Kasumi-1 (cell line): ENCODE data around the gene TPD52L2.
"Not testable (repeated sequence)": the region's sequence is repeated elsewhere in the genome, so short reads cannot be mapped to it uniquely, and the experiment has no call there.

Experiments used
- DNase-seq, 2 experiments: peaks; one replicate each; lab custom pipeline; 2025; lab: John Stamatoyannopoulos, UW

Gene TPD52L2

DNA sequence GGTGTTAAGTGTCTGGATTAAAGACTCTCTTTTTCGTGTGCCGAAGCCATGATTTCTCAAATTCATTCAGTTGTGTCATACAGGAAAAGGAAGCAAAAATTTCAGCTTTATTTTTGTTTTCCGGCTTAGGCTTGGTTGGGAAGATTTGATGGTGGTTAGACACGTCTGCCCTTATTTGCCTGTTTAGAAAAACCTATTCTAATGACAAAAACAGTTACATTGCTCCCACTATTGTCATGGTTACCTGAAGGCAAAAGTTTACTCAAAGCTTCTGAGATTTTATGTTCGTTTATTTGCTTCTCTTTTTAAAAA, 30.8 kb downstream of the TPD52L2 start:
- peak in 1 of 2 experiments; percentile 48 for DNase-seq

DNA sequence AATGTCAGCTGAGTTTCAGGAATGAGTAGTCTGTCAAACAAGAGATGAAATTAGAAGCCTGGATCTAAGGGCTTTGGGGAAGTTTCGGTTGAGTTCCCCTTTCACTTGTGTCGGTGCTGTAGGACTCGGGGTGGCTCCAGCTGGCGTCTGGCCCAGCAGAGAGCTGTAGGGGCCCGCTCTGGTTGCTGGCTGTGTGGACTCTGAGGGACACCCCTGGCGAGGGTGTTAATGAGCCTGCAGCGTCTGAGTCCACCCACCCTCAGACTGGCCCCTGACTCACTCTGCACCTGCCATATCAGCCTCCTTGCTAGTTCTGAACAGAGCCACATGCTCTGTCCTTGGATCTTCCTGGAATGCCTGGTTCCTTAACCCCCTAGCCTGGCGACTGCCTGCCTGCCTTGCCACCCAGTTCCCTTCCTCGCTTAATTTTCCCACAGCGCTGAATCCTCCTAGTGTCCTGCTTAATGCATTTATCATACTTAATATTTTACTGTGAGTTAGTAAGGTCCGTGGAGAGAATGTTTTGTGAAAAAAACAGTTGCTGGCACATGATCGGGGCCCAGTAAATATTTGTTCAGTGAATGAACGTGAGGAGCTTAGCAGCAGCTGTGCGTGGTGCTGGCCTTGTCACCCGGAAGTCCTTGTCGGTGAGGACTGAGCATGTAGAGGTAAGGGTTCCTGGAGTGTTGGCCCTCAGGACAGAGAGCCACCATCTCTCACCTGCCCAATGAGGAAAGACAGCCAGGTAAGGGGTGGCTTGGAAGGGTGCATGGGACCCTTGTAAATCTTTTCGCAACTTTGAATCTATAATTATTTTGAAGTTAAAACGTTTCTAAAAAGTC, 31.4 kb downstream of the TPD52L2 start:
- peak; percentile 79 to 81 for DNase-seq

DNA sequence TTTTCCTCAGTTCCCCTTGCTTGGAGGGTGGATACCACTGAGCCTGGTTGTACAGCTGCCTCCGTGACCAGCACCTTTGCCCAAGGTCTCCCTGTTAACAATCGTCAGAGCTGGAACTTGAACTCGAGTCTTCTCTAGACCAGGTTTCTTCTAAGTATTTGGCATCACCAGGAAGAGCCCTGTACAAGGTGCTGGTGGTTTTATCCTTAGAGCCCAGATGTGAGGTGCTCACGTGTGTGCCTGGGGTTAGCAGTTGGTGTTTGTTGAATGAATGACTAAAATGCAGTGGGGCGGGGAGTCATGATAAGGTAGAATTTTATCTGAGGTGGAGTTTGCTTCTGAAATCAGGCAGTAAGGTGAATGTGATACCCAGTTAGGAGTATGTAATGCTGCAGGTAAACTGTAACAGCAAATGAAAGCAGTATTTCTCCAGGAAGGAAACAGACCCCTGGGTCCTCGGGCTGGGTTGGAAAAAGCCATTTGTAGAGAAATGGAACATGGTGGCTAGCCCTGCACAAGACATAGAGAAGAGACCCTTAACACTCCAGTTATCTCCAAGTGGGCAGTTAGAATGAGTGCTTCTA, 33.0 kb downstream of the TPD52L2 start:
- no peak for DNase-seq

DNA sequence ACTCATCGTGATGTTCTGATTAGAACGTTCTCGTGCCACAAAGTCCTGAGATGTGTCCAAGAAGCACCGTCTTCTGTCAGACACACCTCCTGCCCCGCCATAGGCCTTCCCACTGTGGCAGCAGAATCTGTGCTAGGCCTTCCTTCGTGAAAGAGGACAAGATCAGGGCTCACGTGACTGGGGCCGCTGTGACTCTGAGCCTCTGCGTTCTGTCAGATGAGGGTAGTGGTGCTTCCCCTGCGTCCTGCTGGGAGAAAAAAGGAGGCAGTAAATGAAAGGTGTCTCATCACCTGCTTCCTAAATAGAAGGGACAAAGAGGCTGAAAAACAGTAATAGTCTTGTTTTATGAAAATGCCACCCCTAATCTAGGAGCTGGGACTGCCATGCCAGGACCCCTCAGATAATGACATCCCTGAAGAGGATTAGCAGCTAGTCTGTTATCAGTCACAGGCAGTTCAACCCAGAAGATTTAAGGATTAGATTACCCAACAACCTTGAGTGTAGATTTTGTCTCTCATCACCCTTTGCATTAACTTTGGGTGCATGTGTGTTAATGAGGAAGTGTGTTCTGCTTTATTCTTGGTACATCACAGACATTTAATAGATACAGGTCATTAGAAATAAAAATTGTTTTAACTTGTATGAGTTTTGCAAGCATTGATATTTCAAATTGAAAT, 34.0 kb downstream of the TPD52L2 start:
- DNase-seq = peak in 1 of 2 experiments; percentile 20

DNA sequence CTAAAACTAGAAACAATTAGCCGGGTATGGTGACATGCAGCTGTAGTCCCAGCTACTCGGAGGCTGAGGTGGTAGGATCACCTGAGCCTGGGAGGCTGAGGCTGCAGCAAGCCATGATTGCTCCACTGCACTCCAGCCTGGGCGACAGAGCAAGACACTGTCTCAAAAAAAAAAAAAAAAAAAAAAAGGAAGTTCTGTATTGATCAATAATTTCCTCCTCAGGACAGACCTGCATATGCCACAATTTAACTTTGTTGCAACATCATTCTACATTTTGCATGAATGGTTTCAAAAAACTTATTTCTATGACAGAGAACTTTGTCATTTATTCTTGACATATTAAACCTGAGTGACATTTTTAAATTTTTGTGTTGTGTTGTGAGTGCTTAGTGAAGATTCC, 35.3 kb downstream of the TPD52L2 start:
- DNase-seq = peak in 1 of 2 experiments; percentile 9

DNA sequence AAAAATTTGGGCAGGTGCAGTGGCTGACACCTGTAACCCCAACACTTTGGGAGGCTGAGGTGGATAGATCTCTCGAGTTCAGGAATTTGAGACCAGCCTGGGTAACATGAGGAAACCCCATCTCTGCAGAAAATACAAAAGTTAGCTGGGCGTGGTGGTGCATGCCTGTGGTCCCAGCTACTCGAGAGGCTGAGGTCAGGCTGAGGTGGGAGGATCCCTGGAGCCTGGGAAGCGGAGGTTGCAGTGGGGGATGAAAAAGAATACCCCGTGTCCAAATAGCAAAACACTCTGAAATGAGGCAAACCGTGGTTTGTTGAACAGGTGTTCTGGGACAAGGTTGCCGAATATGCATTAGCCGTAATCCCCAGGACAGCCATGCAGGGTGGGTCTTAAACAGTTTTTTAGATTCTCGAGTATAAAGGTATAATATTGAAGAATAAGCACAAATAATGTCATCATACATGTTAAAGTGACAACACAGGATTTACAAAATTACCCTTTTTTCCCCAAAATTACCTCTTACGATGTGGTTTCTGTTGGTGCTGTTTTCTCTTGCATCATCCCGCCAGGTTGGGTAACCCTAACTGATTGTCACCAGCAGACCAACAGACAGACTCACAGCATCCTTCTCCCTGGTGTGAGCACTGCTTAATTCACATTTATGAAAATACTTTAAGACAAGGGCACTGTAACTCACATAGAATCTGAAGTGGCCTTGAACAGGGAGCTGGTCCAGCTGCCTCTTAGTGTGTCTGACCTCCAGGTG, 38.9 kb downstream of the TPD52L2 start:
- no peak for DNase-seq

DNA sequence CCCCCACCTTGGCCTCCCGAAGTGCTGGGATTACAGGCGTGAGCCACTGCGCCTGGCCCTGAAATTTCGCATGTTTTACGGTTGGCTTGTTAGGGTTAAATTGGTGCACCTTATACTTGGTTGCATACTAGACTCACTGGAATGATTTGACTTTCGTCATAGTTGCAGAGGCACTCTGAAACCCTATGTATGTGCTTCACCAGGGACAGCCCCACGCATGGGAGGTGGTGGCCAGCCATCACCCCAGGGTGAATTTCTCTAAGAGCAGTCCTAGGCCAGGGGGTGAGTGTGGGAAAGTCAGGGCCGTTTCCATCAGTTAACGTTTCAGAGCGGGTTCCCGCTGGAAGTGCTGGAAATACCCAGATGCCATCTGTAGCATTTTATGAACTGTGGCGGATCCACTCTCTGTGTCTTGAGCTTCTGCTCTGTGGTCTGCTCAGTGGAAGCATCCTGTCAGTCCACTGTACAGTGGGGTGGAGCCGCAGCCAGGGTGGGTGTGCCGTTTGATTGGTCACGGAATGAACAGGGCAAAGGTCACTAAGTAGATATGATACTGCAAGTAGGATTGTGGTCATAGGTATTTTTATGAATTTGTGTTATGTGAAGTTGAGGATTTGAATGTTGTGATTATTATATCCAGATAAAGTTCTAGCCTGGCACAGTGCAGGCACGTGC, 43.1 kb downstream of the TPD52L2 start:
- no peak for DNase-seq

DNA sequence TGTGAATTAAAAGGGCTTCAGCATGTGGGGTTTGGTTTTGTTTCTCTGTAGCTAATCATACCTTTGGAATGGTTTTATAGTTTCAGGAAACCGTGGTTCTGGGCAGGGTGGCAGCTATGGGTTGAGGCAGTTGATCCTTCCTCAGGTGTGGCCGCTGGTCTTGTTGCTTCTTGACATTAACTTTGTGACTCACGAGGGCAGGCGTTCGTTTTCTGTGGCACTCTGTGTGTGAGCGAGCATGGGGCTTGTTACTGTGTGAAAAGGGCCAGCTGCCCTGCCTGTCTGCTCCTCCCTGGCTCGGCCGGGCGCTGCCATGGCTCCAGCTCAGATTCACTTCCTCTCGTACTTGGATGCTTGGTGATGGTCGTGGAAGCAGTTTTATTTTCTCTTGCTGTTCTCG, 46.1 kb downstream of the TPD52L2 start:
- DNase-seq = no peak

DNA sequence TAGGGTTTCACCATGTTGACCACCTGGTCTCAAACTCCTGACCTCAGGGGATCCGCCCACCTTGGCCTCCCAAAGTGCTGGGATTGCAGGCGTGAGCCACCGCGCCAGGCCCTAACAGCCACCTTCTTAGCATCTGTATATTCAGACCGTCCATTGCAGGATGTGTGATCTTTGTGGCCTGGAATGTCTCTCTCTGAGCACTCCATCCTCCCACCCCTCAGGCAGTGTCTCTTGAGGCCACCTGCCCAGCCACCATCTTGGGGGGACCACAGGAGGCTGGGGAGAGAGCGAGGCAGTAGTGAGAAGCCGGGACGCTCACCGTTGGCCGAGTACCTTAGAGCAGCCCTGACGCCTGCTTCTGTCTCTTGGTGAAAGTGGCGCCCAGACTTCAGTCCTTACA, 48.7 kb downstream of the TPD52L2 start:
- no peak for DNase-seq

DNA sequence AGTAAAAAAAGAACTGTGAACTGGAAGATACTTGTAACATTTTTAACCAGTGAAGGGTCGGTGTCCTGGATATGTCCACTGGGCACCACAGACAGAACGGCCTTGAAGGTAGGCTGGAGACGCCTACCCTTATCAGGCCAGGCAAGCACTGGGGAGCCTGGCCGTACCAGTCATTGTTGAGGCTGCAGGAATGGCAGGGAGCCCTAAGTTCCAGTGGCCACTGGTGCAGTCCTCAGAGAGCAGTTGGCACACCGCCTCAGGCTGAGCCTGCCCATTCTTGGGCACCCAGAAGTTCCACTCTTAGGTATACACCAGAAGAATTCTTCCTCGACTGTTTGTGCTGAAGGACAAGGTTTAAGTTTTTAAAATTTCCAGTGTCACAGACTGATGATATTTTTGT, 50.4 kb downstream of the TPD52L2 start:
- no peak for DNase-seq

DNA sequence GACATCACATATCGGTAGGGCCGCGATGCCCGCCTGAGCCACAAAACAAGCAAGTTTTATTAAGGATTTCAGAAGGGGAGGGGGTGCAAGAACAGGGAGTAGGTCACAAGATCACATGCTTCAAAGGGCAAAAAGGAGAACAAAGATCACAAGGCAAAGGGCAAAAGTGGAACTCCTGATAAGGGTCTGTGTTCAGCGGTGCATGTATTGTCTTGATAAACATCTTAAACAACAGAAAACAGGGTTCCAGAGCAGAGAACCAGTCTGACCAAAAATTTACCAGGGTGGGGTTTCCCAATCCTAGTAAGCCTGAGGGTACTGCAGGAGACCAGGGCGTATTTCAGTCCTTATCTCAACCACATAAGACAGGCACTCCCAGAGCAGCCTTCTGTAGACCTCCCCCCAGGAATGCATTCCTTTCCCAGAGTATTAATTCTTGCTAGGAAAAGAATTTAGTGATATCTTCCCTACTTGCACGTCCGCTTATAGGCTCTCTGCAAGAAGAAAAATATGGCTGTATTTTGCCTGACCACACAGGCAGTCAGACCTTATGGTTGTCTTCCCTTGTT, 51.4 kb downstream of the TPD52L2 start:
- DNase-seq = not testable (repeated sequence)

DNA sequence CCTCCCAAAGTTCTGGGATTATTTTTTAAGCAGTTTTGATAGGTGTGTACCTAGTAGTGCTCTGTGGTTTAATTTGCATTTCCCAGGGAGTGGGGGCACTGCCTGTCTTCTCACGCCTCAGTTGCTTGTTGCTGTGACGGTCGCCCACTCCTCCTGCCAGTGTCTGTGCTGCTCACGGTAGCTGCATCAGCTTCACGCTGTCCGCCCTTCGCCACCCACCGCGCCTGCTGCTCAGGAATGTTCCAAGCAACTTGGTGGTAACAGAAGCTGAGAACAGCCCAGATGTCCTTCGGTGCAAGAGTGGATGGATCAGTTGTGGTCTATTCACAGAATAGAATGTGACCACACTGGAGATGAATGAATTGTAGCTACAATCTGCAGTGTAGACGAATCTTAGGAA, 52.7 kb downstream of the TPD52L2 start:
- DNase-seq = no peak

DNA sequence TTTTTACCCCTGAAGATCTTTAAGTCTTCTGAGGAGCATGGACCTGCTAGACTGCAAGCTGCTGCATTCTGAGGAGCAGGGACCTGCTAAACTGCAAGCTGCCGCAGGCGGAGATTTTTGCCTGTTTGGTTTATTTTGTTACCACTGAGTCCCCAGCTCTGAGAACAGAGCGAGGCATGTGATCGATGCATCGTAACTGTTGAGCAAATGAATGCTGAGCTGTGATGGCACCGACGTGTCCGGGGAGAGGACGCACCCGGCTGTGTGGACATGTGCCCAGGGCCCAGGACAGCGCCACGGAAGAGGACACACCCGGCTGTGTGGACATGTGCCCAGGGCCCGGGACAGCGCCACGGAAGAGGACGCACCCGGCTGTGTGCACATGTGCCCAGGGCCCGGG, 54.1 kb downstream of the TPD52L2 start:
- no peak for DNase-seq

DNA sequence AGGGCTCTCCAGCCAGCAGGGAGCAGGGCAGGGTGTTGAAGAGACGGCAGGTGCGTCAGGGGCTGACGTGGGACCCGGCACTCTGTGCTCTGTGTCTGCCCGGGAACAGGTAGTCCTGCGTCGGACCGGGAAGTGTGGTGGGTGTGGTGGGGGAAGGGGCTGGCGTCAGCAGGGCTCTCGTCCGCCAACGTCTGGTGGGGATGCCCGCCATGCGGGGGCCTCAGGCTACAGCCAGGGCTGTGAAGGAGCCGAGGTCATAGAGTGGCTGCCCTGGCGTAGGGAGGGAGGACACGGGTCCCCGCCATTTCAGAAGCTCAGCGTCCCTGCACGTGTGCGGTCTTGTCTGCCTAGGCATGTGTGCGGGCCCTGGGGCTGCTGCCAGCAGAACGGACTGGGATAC, 55.2 kb downstream of the TPD52L2 start:
- no peak for DNase-seq

DNA sequence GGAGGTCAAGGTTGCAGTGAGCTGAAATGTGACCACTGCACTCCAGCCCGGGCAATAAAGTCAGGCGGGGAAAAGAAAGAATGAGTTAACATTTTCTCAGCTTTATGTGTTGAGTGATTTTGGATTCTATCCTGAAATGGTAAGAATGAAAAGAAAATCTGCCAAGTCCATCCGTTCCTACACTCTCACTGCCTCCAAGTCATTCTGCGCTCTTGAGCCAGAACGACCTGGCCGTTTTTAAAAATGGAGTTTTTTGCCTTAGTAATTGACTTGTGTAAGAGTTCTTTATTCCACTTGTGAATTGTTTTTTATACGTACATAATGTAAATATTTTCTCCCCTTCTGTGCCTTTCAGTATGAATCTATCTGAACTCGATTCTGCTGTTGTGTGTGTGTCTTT, 58.6 kb downstream of the TPD52L2 start:
- no peak for DNase-seq

DNA sequence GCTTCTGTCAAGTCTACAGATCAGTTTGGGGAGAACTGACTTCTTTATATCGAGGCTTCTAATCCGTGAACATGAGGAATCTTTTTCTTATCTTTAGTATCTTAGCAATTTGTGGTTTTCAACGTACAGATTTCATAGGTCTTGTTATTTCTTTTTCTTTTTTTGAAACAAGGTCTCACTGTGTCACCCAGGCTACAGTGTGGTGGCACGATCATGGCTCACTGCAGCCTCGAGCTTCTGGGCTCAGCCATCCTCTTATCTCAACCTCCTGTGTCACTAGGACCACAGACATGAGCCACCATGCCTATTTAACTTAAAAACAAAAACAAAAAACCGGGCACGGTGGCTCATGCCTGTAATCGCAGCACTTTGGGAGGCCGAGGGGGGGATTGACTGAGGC, 59.2 kb downstream of the TPD52L2 start:
- no peak for DNase-seq

DNA sequence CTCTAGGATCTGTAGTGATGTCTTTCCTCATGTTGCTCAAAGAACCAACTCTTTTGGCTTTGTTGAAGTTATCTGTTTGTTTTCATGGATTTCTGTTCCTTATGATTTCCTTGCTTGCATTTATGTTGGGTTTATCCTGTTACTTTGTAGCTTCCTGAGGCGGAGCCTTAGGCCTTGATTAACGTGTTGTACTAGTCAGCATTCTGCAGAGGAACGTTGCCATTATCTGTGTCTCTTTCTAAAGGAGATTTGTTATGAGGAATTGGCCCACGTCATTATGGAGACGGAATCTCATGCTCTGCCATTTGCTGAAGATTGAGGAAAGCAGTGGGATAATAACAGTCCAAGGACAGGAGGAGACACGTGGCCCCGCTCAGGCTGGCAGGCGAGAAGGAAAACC, 61.2 kb downstream of the TPD52L2 start:
- DNase-seq = no peak

DNA sequence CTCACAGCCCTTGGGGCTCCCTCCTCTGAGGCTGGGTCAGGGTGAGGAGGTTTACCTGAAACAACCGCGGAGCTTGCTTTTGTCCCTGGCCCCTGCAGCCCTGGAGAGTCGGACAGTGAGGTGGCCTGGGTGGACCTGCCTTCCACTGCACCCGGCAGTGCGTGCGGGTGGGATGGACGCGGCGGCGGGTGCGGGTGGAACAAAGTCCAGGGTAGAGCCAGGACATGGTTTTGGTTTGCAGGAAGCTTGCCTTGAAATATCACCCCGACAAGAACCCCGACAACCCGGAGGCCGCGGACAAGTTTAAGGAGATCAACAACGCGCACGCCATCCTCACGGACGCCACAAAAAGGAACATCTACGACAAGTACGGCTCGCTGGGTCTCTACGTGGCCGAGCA, 64.0 kb downstream of the TPD52L2 start:
- no peak for DNase-seq

DNA sequence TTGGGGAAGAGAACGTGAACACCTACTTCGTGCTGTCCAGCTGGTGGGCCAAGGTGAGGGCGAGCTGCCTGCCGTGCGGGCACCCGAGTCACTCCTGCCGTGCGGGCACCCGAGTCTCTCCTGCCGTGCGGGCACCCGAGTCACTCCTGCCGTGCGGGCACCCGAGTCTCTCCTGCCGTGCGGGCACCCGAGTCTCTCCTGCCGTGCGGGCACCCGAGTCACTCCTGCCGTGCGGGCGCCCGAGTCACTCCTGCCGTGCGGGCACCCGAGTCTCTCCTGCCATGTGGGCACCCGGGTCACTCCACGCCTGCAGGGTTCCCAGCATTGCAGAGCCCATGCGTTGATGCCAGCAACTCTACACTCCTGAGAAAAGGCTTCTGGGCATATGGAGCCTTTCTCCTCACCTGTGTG, 64.4 kb downstream of the TPD52L2 start:
- not testable (repeated sequence) for DNase-seq

DNA sequence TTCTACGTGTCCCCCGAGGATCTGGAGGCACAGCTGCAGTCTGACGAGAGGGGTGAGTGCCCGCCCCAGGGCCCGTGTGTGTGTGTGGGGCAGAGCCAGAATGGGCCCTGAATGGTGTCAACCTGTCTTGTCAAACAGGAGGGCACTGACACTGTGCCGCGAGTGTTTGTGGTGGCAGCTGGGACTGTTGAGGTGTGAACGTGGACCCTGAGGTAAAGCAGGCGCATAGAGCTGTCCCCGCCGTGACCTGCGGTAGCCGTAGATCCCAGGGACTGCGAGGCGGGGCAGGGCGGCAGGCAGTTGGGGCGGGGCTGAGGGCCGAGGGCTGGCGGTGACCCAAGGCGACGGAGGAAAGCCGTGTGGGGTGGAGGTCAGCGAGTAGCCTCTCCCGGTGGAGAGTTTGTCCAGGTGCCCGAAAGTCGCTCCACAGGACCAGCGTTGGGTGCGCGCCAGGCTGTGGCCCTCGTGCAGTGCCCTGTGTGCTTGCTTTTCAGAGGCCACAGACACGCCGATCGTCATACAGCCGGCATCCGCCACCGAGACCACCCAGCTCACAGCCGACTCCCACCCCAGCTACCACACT, 66.0 kb downstream of the TPD52L2 start:
- DNase-seq = no peak

DNA sequence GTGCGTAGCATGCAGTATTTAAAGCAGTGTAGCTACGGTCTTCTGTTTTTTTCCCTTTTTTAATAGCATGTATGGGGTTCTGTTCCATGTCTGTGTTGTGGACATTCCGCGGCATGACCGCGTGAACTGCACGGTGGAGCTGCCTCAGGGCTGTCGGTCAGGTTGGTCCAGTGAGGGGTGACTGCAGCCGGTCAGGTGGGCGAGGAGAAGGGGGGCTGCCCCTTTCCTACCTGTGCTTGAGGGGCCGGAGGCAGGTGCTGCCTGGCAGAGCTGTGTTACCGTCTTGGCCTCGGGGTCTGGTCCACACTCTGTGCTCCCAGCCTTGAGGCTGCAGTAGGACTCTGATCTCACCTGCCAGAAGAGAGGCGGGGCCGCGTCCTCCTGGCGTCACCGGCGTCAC, 66.7 kb downstream of the TPD52L2 start:
- DNase-seq = no peak
